Posterior cingulate gyrus (tissue), 11 donors: ENCODE measurements around the gene MICALL2.

Experiments
- DNase-seq, 10 donors: peaks; one replicate each; pipeline versions ENCODE4 v3.0.0 to v3.0.0-alpha.2; 2020 to 2021; ENCODE audit warnings: mixed read lengths in 3 of 10
- intact Hi-C: fragments of 100-400 bp; cut with DNase I; formaldehyde crosslinking; loops from one replicate; pipeline ENCODE4 v1.15.1; 2023

MICALL2 gene

DNA sequence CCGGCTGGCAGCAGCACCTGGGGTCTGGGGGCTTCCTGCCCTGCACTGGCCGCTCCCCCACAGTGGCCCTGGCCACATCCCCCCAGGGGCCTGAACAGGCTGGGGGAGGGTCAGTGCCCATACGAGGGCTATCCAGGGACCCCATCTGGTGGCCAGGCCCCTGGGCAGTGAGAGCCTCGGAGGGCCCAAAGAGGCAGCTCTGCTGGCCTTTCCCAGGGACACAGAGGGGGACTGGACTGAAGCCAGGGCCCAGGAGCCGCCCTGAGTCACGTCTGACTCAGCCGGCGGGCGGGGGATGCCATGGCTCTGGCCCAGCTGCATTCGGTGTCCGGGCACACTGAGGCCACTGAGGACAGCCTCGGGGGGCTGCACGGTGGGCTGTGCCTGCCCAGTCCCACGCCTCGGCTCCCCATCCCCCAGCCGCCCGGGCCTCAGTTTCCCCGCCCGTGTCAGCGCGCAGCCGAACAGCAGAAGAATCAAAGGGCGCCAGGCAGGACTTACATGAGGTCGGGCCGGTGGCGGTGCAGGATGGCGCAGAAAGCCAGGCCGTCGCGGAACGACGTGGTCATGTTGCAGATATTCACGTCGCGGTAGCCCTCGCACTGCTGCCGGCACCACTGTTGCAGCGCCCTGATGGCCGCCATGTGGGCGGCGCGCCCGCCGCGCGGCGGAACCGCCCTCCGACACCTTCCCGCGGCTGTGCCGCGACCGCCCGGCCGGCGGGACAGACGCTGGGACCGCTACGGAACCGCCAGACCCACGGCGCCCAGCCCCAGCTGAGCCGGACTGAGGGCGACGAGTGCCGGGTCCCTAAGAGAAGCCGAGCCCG, at the start of gene MICALL2:
MICALL2 (minus strand) TSS at position 788 of the 829 bp plus-strand sequence; CDS start at position 644, 144 bp downstream.
- DNase-seq = peak in 5 of 10 donors; percentile 30 to 91 (median 49)

DNA sequence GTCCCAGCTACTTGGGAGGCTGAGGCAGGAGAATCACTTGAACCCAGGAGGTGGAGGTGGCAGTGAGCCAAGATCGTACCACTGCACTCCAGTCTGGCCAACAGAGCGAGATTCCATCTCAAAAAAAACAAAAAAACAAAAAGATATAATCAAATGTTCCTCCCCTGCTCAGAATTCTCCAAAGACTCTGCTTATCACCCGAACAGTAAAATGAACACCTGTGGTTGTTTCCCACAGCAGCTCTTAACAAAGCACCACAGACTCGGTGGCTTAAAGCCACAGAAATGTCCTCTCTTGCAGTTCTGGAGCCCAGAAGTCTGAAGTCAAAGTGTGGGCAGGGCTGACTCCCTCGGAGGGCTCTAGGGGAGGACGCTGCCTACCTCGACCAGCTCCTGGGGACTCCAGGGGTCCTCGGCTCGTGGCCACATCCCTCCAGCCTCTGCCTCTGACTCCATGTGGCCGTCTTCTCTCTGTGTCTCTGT, 49.0 kb upstream of the MICALL2 start:
- DNase-seq = no peak
- intact Hi-C loops = no loop called here

More for the DNA sequence above, at the start of gene MICALL2:
- intact Hi-C loops = no loop called here

DNA sequence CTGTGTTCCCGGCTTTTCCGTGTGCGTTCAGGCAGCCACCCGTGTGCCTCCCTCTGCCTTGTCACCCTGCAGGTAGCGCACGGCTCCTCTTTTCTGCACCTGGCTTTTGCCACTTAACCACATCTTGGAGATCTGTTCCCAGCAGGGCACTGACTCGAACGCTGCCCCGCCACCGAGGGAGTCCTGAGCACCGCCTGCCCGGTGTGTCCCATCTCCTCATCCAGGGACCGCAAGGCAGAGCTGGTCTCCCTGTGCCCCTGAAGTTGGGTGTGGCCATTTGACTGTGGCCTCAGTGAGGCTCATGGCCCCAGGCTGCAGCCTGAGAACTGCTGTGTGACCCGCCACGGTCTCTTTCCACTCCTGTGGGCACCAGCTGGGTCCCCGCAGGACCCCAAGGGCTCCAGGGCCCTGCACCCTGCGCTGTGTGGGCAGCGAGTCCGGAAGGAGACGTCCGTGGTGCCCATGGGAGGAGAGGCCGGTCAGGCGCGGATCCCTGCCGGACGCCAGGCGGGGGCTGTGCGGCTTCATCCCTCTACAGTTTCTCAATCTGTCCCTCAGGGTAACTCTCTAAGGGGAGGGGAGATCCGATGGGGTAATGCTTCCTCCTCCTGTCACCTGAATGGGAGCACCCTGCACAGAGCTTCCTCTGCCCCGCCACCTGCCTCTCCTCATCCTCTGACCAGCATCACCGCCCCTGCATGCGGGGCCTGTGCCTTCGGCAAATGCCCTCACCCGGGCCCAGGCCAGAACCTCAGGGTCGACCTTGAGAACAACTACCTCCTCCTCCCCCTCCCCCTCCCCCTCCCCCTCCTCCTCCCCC, 46.7 kb upstream of the MICALL2 start:
- peak in 1 of 10 donors; percentile 7 for DNase-seq
- intact Hi-C loops = loop anchor here (2.0 kb wide), 1 partner anchor 63 kb away; no protein-coding TSS in a partner anchor

DNA sequence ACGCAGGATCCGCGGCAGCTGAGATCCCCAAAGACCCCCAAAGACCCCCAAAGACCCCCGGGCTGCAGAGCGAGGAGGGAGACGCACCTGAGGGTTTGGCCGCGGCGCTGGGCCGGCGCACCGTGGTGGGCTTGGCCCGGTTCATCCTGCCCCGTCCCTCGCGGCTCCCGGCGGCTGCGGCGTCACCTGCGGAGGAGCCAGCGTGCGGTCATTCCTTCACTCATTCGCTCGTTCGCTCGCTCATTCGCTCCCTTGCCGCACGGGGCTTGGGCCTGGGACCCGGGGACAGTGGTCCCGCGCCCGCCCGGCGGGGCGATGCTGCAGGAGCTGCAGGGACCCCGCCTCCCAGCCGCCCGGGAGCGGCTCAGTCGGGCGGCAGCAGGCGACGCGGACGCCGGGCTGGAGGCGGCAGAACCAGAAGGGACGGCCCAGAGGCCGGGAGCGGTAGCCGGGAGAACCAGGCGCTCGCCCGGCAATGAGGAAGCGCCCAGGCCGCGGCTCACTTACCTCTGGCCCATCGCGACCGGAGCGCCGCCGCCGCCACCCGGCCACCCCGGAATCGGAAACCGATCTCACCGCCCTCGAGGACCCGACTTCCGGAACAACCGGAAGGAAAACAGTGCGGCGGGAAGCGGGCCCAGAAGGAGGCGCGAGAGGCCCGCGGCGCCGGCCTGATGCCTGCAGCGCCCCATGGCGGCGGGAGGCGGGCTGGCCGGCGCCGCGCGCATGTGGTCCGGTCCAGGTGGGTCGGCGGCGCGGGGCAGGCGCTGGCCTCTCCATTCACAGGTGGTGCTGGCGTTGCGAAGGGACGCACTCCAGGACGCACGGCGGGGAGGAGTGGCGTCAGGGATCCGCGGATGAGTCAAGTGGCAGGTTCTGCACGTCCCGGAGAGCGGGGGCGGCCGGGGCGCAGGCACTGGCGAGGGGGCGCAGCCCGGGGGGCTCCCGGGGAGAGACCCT, 44.8 kb upstream of the MICALL2 start, which contains the start of gene INTS1:
INTS1 (minus strand) TSS at position 574 of the 960 bp plus-strand sequence; CDS start at position 145, 429 bp downstream.
- peak; percentile 88 to 99 (median 92) for DNase-seq
- intact Hi-C loops = loop anchor here (2.0 kb wide), 1 partner anchor 65 kb away; no protein-coding TSS in a partner anchor

DNA sequence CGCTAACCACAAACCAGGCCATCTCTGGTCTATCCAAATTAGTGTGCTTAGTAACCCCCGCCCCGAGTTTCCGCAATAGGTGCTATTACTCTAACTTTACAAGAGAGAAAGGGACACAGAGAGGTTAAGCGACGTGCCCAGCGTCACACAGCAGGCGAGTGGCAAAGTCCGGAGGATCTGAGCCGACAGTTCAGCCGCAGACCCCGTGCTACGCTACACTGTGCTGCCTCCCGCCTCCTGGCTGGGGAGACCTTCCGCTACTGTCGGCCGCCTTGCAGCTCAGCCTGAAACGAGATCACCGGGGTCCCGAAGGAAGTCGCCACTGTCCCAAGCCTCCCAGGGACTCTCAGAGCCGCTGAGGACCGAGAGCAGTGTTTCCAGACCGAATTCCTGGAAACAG, 44.1 kb upstream of the MICALL2 start:
- intact Hi-C loops = no loop called here
- no peak for DNase-seq

DNA sequence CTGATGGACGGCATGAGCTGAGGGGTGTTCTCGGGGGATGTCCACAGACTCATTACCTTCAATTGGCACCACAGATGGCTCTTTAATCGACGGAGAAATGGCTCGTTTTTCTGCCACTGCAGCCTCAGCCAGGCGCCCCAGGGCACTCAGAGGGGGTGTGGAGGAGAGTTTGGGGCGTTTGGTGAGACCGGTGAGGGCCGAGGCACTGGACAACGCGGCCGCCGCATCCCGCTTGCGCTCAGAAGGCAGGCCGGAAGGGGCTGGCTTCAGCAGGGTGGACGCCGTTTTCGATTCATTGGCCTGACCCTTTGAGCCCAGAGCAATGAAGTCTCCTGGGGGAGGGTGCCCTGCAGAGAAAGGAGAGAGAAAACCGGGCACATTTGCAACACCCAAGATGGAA, 43.6 kb upstream of the MICALL2 start:
- intact Hi-C loops = no loop called here
- no peak for DNase-seq

DNA sequence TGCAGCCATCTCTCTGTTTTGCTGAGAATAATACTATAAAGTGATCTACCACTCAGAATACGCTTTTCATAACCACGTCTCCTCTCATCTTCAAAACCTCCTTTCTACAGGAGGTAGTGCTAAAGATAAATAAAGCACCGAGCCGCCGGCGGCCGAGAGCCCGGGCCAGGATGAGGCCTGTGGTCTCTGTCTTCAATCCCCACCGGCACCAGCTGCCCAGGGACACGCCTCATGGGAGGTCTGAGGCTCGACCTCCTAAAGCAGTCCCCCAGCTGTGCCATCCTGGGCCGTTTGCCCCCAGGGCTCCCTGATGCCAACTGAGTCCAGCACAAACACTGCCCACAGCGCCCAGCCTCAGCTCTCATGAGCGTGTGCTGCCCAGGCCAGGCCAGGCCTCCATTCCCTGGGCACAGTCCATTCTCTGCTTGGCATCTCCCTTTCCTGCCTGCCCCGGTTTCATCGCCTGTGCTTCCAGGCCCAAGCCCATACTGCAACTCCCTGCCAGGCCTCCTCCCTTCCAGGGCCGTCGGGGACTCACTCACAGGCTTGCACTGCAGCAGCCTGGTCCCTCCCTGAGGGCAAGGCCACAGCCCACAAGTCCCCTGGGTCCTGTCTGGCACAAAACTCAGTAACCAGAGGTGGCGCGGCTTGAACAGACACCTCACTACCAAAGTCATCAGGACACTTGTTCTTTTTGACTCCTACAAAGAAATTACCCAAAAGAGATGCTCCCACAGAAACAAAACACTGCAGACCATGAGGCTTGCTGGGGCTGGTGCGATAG, 42.4 kb upstream of the MICALL2 start:
- intact Hi-C loops = no loop called here
- DNase-seq = no peak

DNA sequence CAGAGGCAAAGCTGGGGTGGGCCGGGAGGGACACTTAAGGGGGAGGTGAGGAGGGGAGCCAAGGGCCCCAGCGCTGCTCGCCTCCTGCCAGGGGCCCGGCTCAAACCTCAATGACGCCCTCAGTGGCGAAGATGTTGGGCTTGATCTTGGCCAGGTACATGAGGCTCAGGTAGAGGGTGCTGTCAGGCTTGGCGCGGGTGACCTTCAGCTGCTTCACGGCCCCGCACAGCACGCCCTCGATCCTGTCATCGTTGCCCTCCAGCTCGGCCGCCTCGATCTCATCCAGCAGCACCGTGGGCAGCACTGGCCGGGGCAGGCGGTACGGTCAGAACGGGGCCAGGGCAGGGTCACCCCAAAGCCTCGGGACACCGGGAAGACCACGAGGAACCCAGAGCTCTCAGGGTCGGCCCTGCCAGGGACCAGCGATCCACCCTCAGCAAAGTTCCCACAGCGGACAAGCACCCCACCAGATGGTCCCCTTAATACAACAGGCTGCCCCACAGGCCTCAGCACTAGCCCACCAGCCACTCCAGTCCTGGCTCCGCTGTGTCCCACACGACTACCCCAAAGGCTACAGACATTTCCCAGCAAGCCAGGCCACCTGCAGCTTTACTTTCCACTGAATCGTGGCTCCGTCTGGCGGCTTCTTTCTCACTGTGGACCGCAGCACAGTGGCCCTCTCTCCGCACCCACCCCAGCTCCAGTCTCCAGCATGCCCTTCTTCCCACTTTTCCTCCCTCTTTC, 41.0 kb upstream of the MICALL2 start:
- DNase-seq = no peak

DNA sequence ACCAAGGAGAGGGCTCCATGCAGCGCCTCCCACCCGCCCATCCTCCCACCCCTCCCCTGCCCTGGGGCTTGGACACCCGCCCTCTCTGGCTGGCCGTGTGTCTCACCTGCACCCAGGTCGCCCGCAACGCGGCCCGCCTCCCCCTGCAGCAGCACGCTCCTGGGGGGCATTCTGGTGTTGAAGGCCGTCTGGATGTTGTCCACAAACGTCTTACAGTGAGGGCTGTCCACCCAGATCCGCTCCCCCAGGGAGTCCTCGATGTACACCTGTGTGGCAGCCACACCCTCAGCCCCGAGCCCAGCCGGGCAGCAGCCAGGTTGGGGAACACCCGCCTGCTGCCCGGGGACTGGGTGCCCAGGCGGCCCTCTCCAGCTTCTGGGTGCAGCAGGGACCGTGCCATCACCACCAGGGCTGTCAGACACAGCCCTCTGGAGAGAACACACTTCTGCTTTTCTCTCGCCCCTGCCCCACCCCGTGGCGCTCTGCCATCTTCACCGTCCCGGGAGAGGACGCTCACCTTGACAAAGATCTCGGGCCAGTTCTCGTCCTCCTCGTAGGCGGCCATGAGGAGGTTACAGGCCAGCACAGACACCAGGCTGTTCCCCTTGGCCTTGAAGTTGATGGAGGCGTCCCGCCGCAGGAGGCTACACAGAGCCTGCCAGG, 40.2 kb upstream of the MICALL2 start:
- intact Hi-C loops = no loop called here

More for the DNA sequence above, 41.0 kb upstream of the MICALL2 start:
- intact Hi-C loops = no loop called here

DNA sequence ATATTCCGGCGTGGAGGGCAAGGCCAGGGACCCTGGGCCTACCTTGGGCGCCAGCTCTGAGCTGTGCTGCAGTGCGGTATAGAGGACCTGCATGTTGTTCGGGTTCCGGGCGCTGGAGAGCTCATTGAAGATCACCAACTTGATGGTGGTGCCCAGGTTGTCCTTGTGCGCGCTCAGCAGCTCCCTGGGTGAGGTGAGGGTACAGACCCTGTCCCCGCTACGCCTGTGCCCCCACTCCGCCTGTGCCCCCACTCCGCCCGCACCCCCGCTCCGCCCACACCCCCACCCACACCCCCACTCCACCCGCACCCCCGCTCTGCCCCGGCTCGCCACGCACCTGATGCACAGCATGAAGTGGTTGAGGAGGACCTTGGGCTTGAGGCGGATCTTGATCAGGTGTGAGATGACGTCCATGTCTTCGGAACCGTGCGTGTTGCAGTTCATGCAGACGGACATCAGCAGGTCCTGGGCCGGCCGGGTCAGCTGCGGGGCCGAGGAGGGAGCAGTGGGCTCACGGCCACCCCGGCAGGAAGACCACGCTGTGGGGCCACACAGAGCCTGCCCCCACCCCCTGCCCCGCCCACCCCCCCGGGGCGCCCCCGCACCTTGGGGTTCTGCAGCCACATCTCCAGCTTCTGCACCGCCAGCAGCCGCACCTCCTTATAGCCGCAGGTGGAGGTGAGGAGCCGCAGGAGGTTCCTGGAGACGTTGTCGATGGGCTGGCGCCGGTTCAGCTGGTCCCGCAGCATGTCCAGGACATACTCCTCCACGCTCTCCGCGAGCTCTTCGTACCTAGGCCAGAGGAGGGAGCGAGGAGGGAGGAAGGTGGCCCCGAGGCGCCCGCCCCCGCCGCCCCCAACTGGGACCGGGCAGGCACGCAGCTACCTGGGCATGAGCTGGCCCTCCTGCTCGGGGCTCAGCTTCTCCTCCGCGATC, 39.4 kb upstream of the MICALL2 start:
- DNase-seq = no peak
- intact Hi-C loops = no loop called here

More for the DNA sequence above, 40.2 kb upstream of the MICALL2 start:
- no peak for DNase-seq

DNA sequence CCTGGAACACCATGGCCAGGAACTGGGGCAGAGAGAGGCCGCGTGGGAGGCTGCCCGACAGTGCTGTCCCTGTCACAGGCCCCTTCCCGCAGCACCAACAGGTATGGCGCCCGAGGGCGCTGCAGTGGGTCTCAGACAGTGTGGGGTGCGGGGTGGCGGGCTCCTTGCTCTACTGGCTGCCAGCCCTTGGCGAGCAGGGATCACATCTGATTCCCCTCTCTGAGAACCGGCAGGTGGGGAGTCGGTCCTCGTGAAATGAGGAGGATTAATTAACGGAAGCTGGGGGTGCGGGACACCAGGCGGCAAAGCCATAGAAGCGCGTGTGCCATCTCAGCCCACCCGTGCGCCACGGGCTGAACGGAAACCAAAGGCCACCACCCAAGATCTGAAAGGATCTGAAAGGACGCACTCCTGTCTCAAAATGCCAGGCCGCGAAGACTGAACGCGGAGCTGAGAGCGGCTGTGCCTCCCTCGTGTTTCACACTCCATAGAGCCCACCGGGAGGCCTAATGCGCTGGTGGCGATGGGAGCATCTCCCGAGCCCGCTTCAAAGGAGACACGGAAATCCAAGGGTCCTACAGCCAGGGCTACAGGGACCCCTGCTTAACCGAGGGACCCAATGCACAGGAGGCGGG, 38.1 kb upstream of the MICALL2 start:
- intact Hi-C loops = no loop called here
- no peak for DNase-seq

DNA sequence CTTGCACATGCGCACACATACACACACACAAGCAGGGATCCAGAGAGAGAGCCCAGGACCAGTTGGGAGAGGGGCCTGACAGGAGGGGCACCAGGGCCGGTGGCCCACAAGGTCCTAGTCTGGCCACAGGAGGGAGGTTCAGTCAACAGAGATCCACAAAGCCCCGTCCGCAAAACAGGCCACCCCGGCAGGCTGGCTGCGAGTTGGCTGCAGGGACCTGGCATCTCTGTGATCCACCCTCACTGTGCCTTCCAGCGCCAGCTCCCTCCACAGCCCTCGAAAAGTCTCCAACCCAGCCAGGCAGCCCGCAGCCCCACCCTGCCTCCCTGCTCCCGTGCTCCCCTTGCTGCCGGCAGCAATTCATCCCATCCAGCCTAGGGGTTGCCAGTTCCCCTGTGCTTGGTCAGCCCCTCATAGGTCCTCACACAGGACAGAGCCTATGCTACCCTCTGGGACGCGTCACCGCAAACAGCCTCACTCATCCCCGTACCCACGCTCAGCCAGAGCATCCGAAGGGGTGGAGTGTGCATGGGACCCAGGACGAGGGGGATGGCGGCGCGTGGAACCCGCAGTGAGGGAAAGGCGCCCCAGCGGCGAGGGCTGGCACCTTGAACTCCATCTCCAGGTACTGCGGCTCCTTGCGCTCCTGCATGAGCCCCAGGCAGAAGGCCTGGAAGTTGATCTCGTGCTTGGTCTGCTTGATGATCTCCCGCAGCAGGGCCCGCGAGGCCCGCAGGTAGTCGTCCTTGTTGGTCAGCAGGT, 37.4 kb upstream of the MICALL2 start:
- intact Hi-C loops = no loop called here
- DNase-seq = no peak

DNA sequence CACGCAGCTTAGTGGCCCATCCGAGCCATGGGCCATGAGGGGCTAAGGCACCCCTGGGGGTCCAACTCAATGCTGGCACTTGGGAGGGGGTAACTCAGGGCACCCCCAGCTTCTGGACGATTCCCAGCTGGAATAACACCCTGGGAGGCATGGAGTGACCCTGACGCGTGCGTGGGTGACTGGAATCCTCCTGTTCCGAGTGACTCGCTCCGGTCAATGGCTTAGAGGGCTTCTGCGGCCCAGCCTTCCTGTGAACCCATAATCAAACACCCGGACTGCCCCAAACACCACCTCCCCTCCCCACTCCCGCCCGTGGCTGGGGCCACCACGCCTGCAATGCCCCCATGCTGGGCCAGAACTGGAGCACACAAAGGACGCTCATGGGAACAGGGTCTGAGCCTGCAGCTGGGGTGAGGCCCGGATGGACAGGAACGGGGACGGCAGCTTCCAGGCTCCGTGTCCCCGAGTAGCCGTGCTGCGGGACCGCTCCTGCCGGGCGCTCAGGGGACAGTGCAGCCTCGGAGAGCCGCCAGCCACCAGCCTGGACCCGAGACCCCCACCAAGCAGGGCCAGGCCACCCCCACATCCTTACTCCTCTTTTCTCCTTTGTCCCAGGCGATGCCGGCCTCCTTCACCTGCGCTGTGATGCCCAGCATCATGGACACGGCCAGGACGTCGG, 36.4 kb upstream of the MICALL2 start:
- intact Hi-C loops = no loop called here
- no peak for DNase-seq

DNA sequence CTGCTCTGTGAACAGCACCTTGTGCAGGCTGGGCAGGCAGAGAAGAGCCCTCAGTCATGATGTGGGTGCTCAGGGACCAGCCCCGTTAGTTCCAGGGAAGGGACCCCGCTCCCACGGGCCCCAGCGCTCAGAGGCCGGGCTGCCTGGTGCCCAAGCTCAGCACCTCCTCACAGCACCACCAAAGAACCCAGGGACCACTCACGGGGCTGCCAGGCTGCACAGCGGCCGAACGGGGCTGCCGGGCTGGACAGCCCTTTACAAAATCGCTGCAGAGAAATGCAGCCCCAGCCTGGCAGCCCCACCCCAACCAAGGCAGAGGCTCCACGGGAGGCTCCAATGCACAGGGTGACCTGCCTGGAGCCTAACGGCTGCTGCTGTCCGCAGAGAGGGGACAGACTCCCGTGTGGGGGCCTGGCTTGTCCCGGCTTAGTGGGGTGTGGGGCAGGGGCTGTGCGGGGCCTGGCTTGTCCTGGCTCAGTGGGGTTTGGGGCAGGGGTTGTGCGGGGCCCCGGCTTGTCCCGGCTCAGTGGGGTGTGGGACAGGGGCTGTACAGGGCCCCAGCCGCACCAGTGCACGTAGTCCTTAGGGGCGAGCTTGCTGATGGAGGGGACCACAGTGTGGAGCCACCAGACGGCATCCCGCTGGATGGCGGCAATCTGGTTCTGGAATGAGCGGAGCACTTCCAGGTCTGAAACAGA, 35.7 kb upstream of the MICALL2 start:
- no peak for DNase-seq
- intact Hi-C loops = no loop called here
